ENCODE data around the gene S100A3. TPM values are rescaled to one million over a fixed set of nuclear protein-coding genes. Genes with fewer than 3 reads are reported as not detected.

The S100A3 gene
- total RNA-seq, 1 donor from 2014 or later = not detected

- DNase-seq (ENCODE audit: low spot score in 2 of 2) (no peak), FAIRE-seq (no peak)
Measured at GRCh38 chr1:153550827-153551500, 1.9 kb upstream of the S100A3 start.

GRCh38 chr1:153550398-153550758, 1.3 kb upstream of the S100A3 start:
- FAIRE-seq (no peak), DNase-seq (ENCODE audit: low spot score in 2 of 2) (no peak)

- DNase-seq (ENCODE audit: low spot score in 2 of 2) = no peak
- FAIRE-seq = no peak
Measured at GRCh38 chr1:153549741-153550397, 811 bp upstream of the S100A3 start.

- FAIRE-seq = no peak
- no peak for DNase-seq (ENCODE audit: low spot score in 2 of 2)
Measured at GRCh38 chr1:153547560-153548551, 1.2 kb downstream of the S100A3 start.

GRCh38 chr1:153546796-153547559, 2.1 kb downstream of the S100A3 start:
- no peak for DNase-seq (ENCODE audit: low spot score in 2 of 2)
- FAIRE-seq = no peak

- no peak for FAIRE-seq
- no peak for DNase-seq (ENCODE audit: low spot score in 2 of 2)
Measured at GRCh38 chr1:153546371-153546770, 2.7 kb downstream of the S100A3 start.

GRCh38 chr1:153545067-153546055, 3.7 kb downstream of the S100A3 start, which contains the start of gene S100A4:
Gene S100A4 (minus strand): TSS chr1:153545806. CDS start chr1:153544794, 1,012 bp downstream.
- DNase-seq (ENCODE audit: low spot score in 2 of 2) (peak in 1 of 2 donors; percentile 56), FAIRE-seq (no peak)

- DNase-seq (ENCODE audit: low spot score in 2 of 2) (no peak), FAIRE-seq (no peak)
Measured at GRCh38 chr1:153544453-153545066, 4.5 kb downstream of the S100A3 start.

- DNase-seq (ENCODE audit: low spot score in 2 of 2) (no peak), FAIRE-seq (no peak)
Measured at GRCh38 chr1:153543736-153544135, 5.3 kb downstream of the S100A3 start.

GRCh38 chr1:153542956-153543711, 5.9 kb downstream of the S100A3 start:
- DNase-seq (ENCODE audit: low spot score in 2 of 2) (no peak), FAIRE-seq (no peak)

- FAIRE-seq (no peak), DNase-seq (ENCODE audit: low spot score in 2 of 2) (no peak)
Measured at GRCh38 chr1:153541641-153542590, 7.1 kb downstream of the S100A3 start.

- FAIRE-seq (no peak), DNase-seq (ENCODE audit: low spot score in 2 of 2) (no peak)
Measured at GRCh38 chr1:153540394-153541361, 8.4 kb downstream of the S100A3 start, which contains the start of gene S100A5. Gene S100A5 (minus strand): TSS chr1:153540934. CDS start chr1:153540191, 743 bp downstream.

GRCh38 chr1:153539395-153540093, 9.5 kb downstream of the S100A3 start:
- no peak for DNase-seq (ENCODE audit: low spot score in 2 of 2)
- no peak for FAIRE-seq

- FAIRE-seq = no peak
Measured at GRCh38 chr1:153538315-153538821, 10.7 kb downstream of the S100A3 start.

GRCh38 chr1:153537376-153537730, 11.7 kb downstream of the S100A3 start:
- no peak for FAIRE-seq
- no peak for DNase-seq (ENCODE audit: low spot score in 2 of 2)

More at GRCh38 chr1:153538315-153538821, 10.7 kb downstream of the S100A3 start:
- DNase-seq (ENCODE audit: low spot score in 2 of 2) = no peak

Measured in frontal cortex (tissue), 4 donors.